Endothelial cell of umbilical vein (primary cell): ENCODE data around the gene APBB2. TPM values are rescaled to one million over a fixed set of nuclear protein-coding genes. Genes with fewer than 3 reads are reported as not detected.
A peak's percentile ranks its signal among the peaks of the same experiment; 100 is the strongest.

Experiments used
- BruUV-seq: library from RNA; stranded (reverse); fragments of 400-500 nt; replicated peaks from 2 replicates; lab custom pipeline; 2021; lab: Mats Ljungman, UMichigan
- CTCF ChIA-PET: fragments of 300-600, 350-600 bp; sonication (Branson Sonifier 250); formaldehyde crosslinking; loops from one replicate; lab custom pipeline; 2021; ENCODE audit warnings: antibody characterized with exemption, inconsistent platforms; lab: Charles Lee
- POLR2A ChIA-PET: fragments of 300-600, 350-600 bp; sonication (Branson Sonifier 250); formaldehyde crosslinking; loops from one replicate; lab custom pipeline; 2021; ENCODE audit warnings: antibody characterized with exemption, inconsistent platforms; lab: Charles Lee
- DNase-seq: peaks from one replicate; pipeline ENCODE4 v3.0.0-alpha.2; 2011; ENCODE audit warnings: low read depth, low spot score
- FAIRE-seq: peaks from 2 replicates; lab custom pipeline; 2011; peaks lifted over from hg19 to GRCh38; lab: Jason Lieb, UNC
- H2AFZ ChIP-seq: 2 replicates; pipeline ENCODE4 v1.6.0; 2012; ENCODE audit warnings: low read depth, low read length, control low read depth, inconsistent platforms
- H3K27ac ChIP-seq: 2 replicates; pipeline ENCODE4 v1.5.1; 2011; ENCODE audit warnings: low read depth, mild to moderate bottlenecking, control low read depth, low read length, moderate library complexity; ENCODE audit not compliant: insufficient read depth
- H3K27me3 ChIP-seq, 2 experiments: 2 replicates each; pipeline versions ENCODE4 v1.6.0 to v1.6.1; 2011; ENCODE audit warnings: low read length in 2 of 2, mixed read lengths in 1 of 2; ENCODE audit not compliant: control insufficient read depth in 2 of 2, insufficient read depth in 2 of 2
- H3K36me3 ChIP-seq, 2 experiments: 2 replicates in 1 of 2; 3 replicates in 1 of 2; pipeline ENCODE4 v1.5.1; 2011; ENCODE audit warnings: low read length in 2 of 2, mild to moderate bottlenecking in 1 of 2, moderate library complexity in 1 of 2; ENCODE audit not compliant: control insufficient read depth in 2 of 2, insufficient read depth in 2 of 2; ENCODE audit errors: extremely low read depth in 1 of 2
- H3K4me1 ChIP-seq: 3 replicates; pipeline ENCODE4 v1.5.1; 2011; ENCODE audit warnings: mild to moderate bottlenecking, low read length; ENCODE audit not compliant: control insufficient read depth, insufficient read depth; ENCODE audit errors: extremely low read depth
- H3K4me2 ChIP-seq: 2 replicates; pipeline ENCODE4 v1.6.1; 2011; ENCODE audit warnings: low read length, control low read depth, mixed read lengths; ENCODE audit not compliant: insufficient read depth
- H3K4me3 ChIP-seq, 3 experiments: fragments of 200-600 bp in 1 of 3; sonication (generic), shearing (Covaris generic) in 1 of 3; replicated peaks in 1 of 3; 2 replicates each; pipeline ENCODE4 v1.5.1; 2011 to 2016; ENCODE audit warnings: control low read depth in 3 of 3, low read length in 3 of 3, mild to moderate bottlenecking in 2 of 3, inconsistent platforms in 1 of 3, low read depth in 1 of 3, moderate library complexity in 1 of 3; ENCODE audit not compliant: insufficient read depth in 1 of 3
- H3K79me2 ChIP-seq: 2 replicates; pipeline ENCODE4 v1.6.0; 2012; ENCODE audit warnings: low read length, inconsistent platforms; ENCODE audit not compliant: control insufficient read depth, insufficient read depth
- H3K9ac ChIP-seq: replicated peaks from 2 replicates; pipeline ENCODE3; 2011; ENCODE audit warnings: low read length, control low read depth; ENCODE audit not compliant: insufficient read depth; ENCODE audit errors: extremely low read depth
- H3K9me1 ChIP-seq: replicated peaks from 3 replicates; pipeline ENCODE4 v1.6.0; 2011; ENCODE audit warnings: mild to moderate bottlenecking, low read length; ENCODE audit not compliant: control insufficient read depth, insufficient read depth; ENCODE audit errors: extremely low read depth
- H3K9me3 ChIP-seq: replicated peaks from 2 replicates; pipeline ENCODE4 v1.5.1; 2012; ENCODE audit warnings: low read length, inconsistent platforms; ENCODE audit not compliant: control insufficient read depth, insufficient read depth
- H4K20me1 ChIP-seq: replicated peaks from 2 replicates; pipeline ENCODE3; 2011; ENCODE audit warnings: mild to moderate bottlenecking, low read length; ENCODE audit not compliant: control insufficient read depth, insufficient read depth; ENCODE audit errors: extremely low read depth
- EZH2 ChIP-seq: IDR thresholded peaks from 2 replicates; pipeline ENCODE4 v1.6.1; 2012; ENCODE audit warnings: borderline replicate concordance, low read depth, mild to moderate bottlenecking, moderate library complexity, low read length, inconsistent platforms; ENCODE audit not compliant: severe bottlenecking
- FOS ChIP-seq: IDR thresholded peaks from 2 replicates; pipeline ENCODE4 v1.6.1; 2011; ENCODE audit warnings: mild to moderate bottlenecking, low read length, moderate library complexity, borderline replicate concordance; ENCODE audit not compliant: insufficient read depth
- GATA2 ChIP-seq: IDR thresholded peaks from 2 replicates; pipeline ENCODE4 v1.7.0; 2011; ENCODE audit warnings: low read depth, mild to moderate bottlenecking, moderate library complexity, mixed read lengths, low read length; ENCODE audit not compliant: insufficient read length, insufficient read depth
- JUN ChIP-seq: IDR thresholded peaks from 2 replicates; pipeline ENCODE4 v1.6.1; 2011; ENCODE audit warnings: borderline replicate concordance, low read depth; ENCODE audit not compliant: insufficient read length, insufficient read depth
- MYC ChIP-seq: IDR thresholded peaks from one replicate; pipeline ENCODE4 v1.6.1; 2011; ENCODE audit warnings: mild to moderate bottlenecking, low read depth, low read length
- POLR2A ChIP-seq: IDR thresholded peaks from 2 replicates; pipeline ENCODE4 v1.6.1; 2012; ENCODE audit warnings: low read depth, mild to moderate bottlenecking, control low read depth, low read length
- dilution Hi-C: fragments of 300-500 bp; cut with MboI; formaldehyde crosslinking; loops from one replicate; pipeline ENCODE4 v1.15.0; 2019; ENCODE audit warnings: low sequenced_read_pairs; ENCODE audit not compliant: extremely low pct_ligation_motif_present
- intact Hi-C: fragments of 100-400 bp; cut with micrococcal nuclease; formaldehyde crosslinking; loops from one replicate; pipeline ENCODE4 v1.10.0; 2022
- polyA plus RNA-seq, 4 experiments: library from polyadenylated mRNA; depleted of rRNA in 3 of 4; stranded (reverse) in 3 of 4; unstranded in 1 of 4; fragments of >200 nt; gene quantifications; 2 replicates each; pipeline versions ENCODE4 v1.2.1 to v1.2.3, GENCODE V29; 2011 to 2012; ENCODE audit warnings: missing spikeins in 1 of 4
- total RNA-seq: library from RNA; stranded (reverse); gene quantifications from 2 replicates; pipeline ENCODE4 v1.2.3, GENCODE V29; 2021
- TF ChIP-seq, protein P1 (sequence below), 2 donors: IDR thresholded peaks; 1 replicate in 1 of 2; 2 replicates in 1 of 2; pipeline ENCODE4 v1.5.1; 2011; ENCODE audit warnings: low read length in 2 of 2, mild to moderate bottlenecking in 2 of 2, moderate library complexity in 2 of 2, control low read depth in 1 of 2, inconsistent platforms in 1 of 2, low read depth in 1 of 2; ENCODE audit not compliant: insufficient read depth in 1 of 2; ENCODE audit errors: extremely low read depth in 1 of 2
- TF ChIP-seq, protein P2 (sequence below): IDR thresholded peaks from 2 replicates; pipeline ENCODE4 v1.6.1; 2011; ENCODE audit not compliant: insufficient read depth, insufficient read length

APBB2 gene
- total and polyA plus RNA-seq, 2 donors (not counting 3 experiments of a cell fraction or from before 2014, with no cell fraction given): 79.8 to 124 TPM

GRCh38 chr4:40850496-40850895, 363.8 kb downstream of the APBB2 start:
- BruUV-seq: no TSS peak
- Histone ChIP-seq H4K20me1 (no peaks in the 10 kb centered on the region), H3K4me1 (peaks cover 10% of the 10 kb centered on the region), H3K9ac (no peak overlapping the region), H3K79me2 (peaks cover 2% of the 10 kb centered on the region), H3K36me3 (peaks cover 0 to 2% of the 10 kb centered on the region in 2 experiments), H3K4me3 (no peak overlapping the region), H3K4me2 (no peak overlapping the region), H3K27me3 (no peaks in the 10 kb centered on the region), H3K27ac (no peak overlapping the region), H3K9me3 (no peaks in the 10 kb centered on the region), H3K9me1 (no peaks in the 10 kb centered on the region), H2AFZ (no peak overlapping the region)
- FAIRE-seq: no peak
- dilution Hi-C loops: no loop called here
- intact Hi-C loops: no loop called here
- POLR2A ChIA-PET: no interaction called here
- no peak for TF ChIP-seq GATA2
- TF ChIP-seq POLR2A: no peak
- TF ChIP-seq MYC: no peak
- CTCF ChIA-PET: interaction anchor here (0.8 kb wide), 1 partner anchor 9 kb away, joined by 3 read pairs; no protein-coding TSS in a partner anchor
- no peak for DNase-seq

GRCh38 chr4:40848940-40849339, 365.4 kb downstream of the APBB2 start:
- Histone ChIP-seq H4K20me1 (no peaks in the 10 kb centered on the region), H3K9me1 (no peaks in the 10 kb centered on the region), H3K36me3 (peaks cover 0 to 2% of the 10 kb centered on the region in 2 experiments), H3K27me3 (no peaks in the 10 kb centered on the region), H3K27ac (no peak overlapping the region), H3K4me3 (no peak overlapping the region), H2AFZ (no peak overlapping the region), H3K9me3 (no peaks in the 10 kb centered on the region), H3K9ac (no peak overlapping the region), H3K4me2 (no peak overlapping the region), H3K79me2 (peaks cover 2% of the 10 kb centered on the region), H3K4me1 (peaks cover 10% of the 10 kb centered on the region)
- POLR2A ChIA-PET: no interaction called here
- intact Hi-C loops: no loop called here
- TF ChIP-seq GATA2 (no peak), POLR2A (no peak), EZH2 (no peak), JUN (no peak), MYC (no peak), FOS (no peak)
- TF ChIP-seq, protein P1, sequence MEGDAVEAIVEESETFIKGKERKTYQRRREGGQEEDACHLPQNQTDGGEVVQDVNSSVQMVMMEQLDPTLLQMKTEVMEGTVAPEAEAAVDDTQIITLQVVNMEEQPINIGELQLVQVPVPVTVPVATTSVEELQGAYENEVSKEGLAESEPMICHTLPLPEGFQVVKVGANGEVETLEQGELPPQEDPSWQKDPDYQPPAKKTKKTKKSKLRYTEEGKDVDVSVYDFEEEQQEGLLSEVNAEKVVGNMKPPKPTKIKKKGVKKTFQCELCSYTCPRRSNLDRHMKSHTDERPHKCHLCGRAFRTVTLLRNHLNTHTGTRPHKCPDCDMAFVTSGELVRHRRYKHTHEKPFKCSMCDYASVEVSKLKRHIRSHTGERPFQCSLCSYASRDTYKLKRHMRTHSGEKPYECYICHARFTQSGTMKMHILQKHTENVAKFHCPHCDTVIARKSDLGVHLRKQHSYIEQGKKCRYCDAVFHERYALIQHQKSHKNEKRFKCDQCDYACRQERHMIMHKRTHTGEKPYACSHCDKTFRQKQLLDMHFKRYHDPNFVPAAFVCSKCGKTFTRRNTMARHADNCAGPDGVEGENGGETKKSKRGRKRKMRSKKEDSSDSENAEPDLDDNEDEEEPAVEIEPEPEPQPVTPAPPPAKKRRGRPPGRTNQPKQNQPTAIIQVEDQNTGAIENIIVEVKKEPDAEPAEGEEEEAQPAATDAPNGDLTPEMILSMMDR (IDR thresholded peaks at IDR 0.05; ENCODE audit: extremely low read depth in 1 of 2, insufficient read depth in 1 of 2, low read depth in 1 of 2, low read length in 2 of 2): no peak
- TF ChIP-seq, protein P2, sequence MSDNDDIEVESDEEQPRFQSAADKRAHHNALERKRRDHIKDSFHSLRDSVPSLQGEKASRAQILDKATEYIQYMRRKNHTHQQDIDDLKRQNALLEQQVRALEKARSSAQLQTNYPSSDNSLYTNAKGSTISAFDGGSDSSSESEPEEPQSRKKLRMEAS: no peak
- CTCF ChIA-PET: interaction anchor here (1.2 to 1.9 kb wide), 3 partner anchors 9 to 48 kb away, joined by 3 to 25 read pairs (median 6); no protein-coding TSS in a partner anchor
- BruUV-seq: no TSS peak
- dilution Hi-C loops: no loop called here
- DNase-seq: peak; percentile 58
- FAIRE-seq: no peak
